Endodermal cell (in vitro differentiated cells): Measurements from ENCODE around the gene TTC32. TPM values are rescaled to one million over a fixed set of nuclear protein-coding genes. Genes with fewer than 3 reads are reported as not detected.

Source experiments
- DNase-seq: peaks from one replicate; pipeline ENCODE4 v3.0.0-alpha.2; 2017
- H3K27ac ChIP-seq: 2 replicates; pipeline ENCODE4 v1.5.1; 2013; ENCODE audit warnings: mild to moderate bottlenecking, low read depth, low read length, moderate library complexity
- H3K27me3 ChIP-seq: 2 replicates; pipeline ENCODE4 v1.6.1; 2013; ENCODE audit warnings: mild to moderate bottlenecking, low read length, moderate library complexity; ENCODE audit not compliant: insufficient read depth, control insufficient read depth, poor library complexity, severe bottlenecking
- H3K36me3 ChIP-seq: 2 replicates; pipeline ENCODE4 v1.7.0; 2013; ENCODE audit warnings: mild to moderate bottlenecking, low read length, moderate library complexity; ENCODE audit not compliant: control insufficient read depth, insufficient read depth
- H3K4me1 ChIP-seq: one replicate; pipeline ENCODE4 v1.7.0; 2013; ENCODE audit warnings: low read length; ENCODE audit not compliant: control insufficient read depth, insufficient read depth
- H3K4me3 ChIP-seq: 2 replicates; pipeline ENCODE4 v1.5.1; 2013; ENCODE audit warnings: mild to moderate bottlenecking, low read length, moderate library complexity
- H3K9ac ChIP-seq: 2 replicates; pipeline ENCODE4 v1.6.1; 2013; ENCODE audit warnings: mild to moderate bottlenecking, low read length, moderate library complexity; ENCODE audit not compliant: poor library complexity, severe bottlenecking; ENCODE audit errors: extremely low read depth
- H3K9me3 ChIP-seq: 2 replicates; pipeline ENCODE4 v1.6.1; 2013; ENCODE audit warnings: mild to moderate bottlenecking, low read length, moderate library complexity; ENCODE audit not compliant: control insufficient read depth
- H3K27ac Mint-ChIP-seq: 2 replicates; pipeline ENCODE4 v1.8.0; 2020; ENCODE audit warnings: mixed read lengths
- H3K27me3 Mint-ChIP-seq: 2 replicates; pipeline ENCODE4 v1.8.0; 2021; ENCODE audit warnings: mild to moderate bottlenecking, mixed read lengths; ENCODE audit not compliant: insufficient read depth
- H3K36me3 Mint-ChIP-seq: 2 replicates; pipeline ENCODE4 v1.8.0; 2020; ENCODE audit warnings: low read depth, mixed read lengths
- H3K4me1 Mint-ChIP-seq: 2 replicates; pipeline ENCODE4 v1.8.0; 2020; ENCODE audit warnings: mixed read lengths
- H3K4me3 Mint-ChIP-seq: 2 replicates; pipeline ENCODE4 v1.8.0; 2020; ENCODE audit warnings: mild to moderate bottlenecking, moderate library complexity, mixed read lengths
- H3K9me3 Mint-ChIP-seq: 2 replicates; pipeline ENCODE4 v1.8.0; 2020; ENCODE audit warnings: mild to moderate bottlenecking, mixed read lengths
- CTCF ChIP-seq: fragments of 200-600 bp; sonication (generic); conservative IDR thresholded peaks from 2 replicates; pipeline ENCODE4 v1.5.0; 2021; ENCODE audit warnings: antibody characterized with exemption, mild to moderate bottlenecking
- WGBS, 2 experiments: methylation state at CpG; one replicate each; pipeline versions ENCODE4 v1.1.5 to v1.1.7; 2013; ENCODE audit warnings: missing lambda C conversion rate in 2 of 2, mixed read lengths in 1 of 2; ENCODE audit not compliant: insufficient coverage in 1 of 2, insufficient read length in 1 of 2; 5-methylcytosine and 5-hydroxymethylcytosine counted together
- total RNA-seq, 2 donors: library from RNA; stranded (reverse); fragmentation: NEBNext Ultra II Directional in 1 of 2; extraction: Animal tissue kit (Norgen Biotek cat#: 25700) in 1 of 2; gene quantifications; 2 replicates in 1 of 2; 3 replicates in 1 of 2; pipeline ENCODE4 v1.2.1, GENCODE V29; 2021

Gene TTC32
- total RNA-seq, 2 donors from 2014 or later, result 10.2 to 13.0 TPM

DNA sequence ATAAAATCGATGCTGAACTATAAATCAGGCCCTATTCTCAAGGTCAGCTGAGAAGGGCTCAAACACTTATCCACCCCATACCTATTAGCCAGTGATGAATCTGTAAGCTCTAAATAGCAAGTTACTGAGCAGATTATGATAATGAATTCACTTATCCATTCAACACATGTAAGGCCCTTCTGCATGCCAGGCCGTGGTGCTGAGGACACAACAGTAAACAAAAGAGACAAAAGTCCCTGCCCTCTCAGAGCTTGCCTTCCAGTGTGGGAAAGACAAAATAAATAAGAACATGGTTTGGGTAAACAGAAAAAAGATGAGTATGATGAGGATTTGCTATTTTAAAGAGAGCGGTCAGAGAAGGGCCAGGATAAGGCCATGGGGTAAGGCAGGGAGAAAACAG, 11.7 kb downstream of the TTC32 start:
- Mint-ChIP-seq H3K36me3 (peaks cover 4% of the 10 kb centered on the region), H3K4me3 (no peak overlapping the region), H3K9me3 (no peaks in the 10 kb centered on the region), H3K27ac (no peak overlapping the region), H3K4me1 (peaks cover 13% of the 10 kb centered on the region), H3K27me3 (no peaks in the 10 kb centered on the region)
- no peak for DNase-seq
- H3K36me3 ChIP-seq, result no peaks in the 10 kb centered on the region
- no peaks in the 10 kb centered on the region for H3K9me3 ChIP-seq
- no peak for TF ChIP-seq CTCF
- H3K4me3 ChIP-seq, result no peak overlapping the region
- WGBS, 2 experiments, result 84 to 86% methylated on average over 2 to 3 of the region's 3 CpGs
- H3K4me1 ChIP-seq, result no peaks in the 10 kb centered on the region
- no peak overlapping the region for H3K27ac ChIP-seq
- H3K27me3 ChIP-seq, result no peaks in the 10 kb centered on the region
- H3K9ac ChIP-seq, result no peak overlapping the region

DNA sequence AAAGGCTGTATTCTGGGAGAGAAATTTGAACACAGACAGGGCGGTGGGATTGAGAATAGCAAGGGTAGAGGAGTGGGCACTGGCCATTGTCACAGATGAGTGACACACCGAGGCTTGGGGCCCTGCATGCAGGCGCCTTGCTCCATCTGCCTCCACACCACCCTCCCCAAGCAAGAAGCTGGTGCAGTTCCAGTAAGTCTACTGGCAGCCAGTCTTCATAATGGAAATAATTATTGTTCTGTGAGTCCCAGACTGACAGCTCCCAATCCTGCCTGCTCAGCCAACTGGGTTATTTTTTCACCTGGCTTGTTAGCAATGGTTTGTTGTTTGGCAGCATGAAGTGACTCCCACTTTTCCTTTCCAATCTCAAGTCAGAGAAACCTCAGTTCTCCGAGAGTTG, 13.0 kb downstream of the TTC32 start:
- peaks cover 13% of the 10 kb centered on the region for H3K4me1 Mint-ChIP-seq
- Histone ChIP-seq H3K36me3 (no peaks in the 10 kb centered on the region), H3K27ac (no peak overlapping the region), H3K4me1 (no peaks in the 10 kb centered on the region), H3K4me3 (no peak overlapping the region), H3K9me3 (no peaks in the 10 kb centered on the region), H3K9ac (no peak overlapping the region), H3K27me3 (no peaks in the 10 kb centered on the region)
- H3K36me3 Mint-ChIP-seq, result no peaks in the 10 kb centered on the region
- no peak overlapping the region for H3K4me3 Mint-ChIP-seq
- no peak overlapping the region for H3K27ac Mint-ChIP-seq
- 93 to 94% methylated on average over 3 to 4 of the region's 4 CpGs for WGBS, 2 experiments
- DNase-seq, result no peak
- H3K27me3 Mint-ChIP-seq, result peaks cover 3% of the 10 kb centered on the region
- TF ChIP-seq CTCF, result no peak
- no peaks in the 10 kb centered on the region for H3K9me3 Mint-ChIP-seq

DNA sequence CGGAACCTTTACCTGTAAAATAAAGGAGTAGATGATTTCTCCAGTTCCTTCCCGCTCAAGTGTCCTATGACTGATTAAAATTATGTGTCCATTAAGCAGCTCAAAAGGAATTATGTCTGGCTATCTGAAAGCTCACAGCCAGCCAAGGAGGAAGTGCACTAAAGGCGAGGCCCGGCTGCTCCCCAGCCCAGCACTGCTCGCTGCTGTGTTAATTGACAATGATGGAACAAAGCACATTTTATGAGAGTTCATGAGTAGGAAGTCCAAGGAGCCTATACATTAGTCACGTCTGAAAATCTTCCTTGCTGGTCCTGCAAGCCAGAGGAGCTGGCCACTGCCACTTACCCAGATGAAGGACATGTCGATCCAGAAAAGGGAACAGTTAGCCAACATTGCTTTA, 14.3 kb downstream of the TTC32 start:
- Mint-ChIP-seq H3K4me1 (peaks cover 16% of the 10 kb centered on the region), H3K4me3 (no peak overlapping the region), H3K36me3 (no peaks in the 10 kb centered on the region), H3K9me3 (no peaks in the 10 kb centered on the region), H3K27me3 (peaks cover 7% of the 10 kb centered on the region), H3K27ac (no peak overlapping the region)
- H3K4me1 ChIP-seq, result no peaks in the 10 kb centered on the region
- H3K4me3 ChIP-seq, result no peak overlapping the region
- no peak overlapping the region for H3K9ac ChIP-seq
- no peaks in the 10 kb centered on the region for H3K9me3 ChIP-seq
- DNase-seq, result no peak
- no peaks in the 10 kb centered on the region for H3K27me3 ChIP-seq
- TF ChIP-seq CTCF, result no peak
- no peak overlapping the region for H3K27ac ChIP-seq
- 89 to 94% methylated on average over 6 to 7 of the region's 7 CpGs for WGBS, 2 experiments
- no peaks in the 10 kb centered on the region for H3K36me3 ChIP-seq
